IMR-90 (cell line): ENCODE data around the gene SCARB1. TPM values are rescaled to one million over a fixed set of nuclear protein-coding genes. Genes with fewer than 3 reads are reported as not detected.

Experiments
- ATAC-seq: fragments of 200-7000 bp; cut with Tn5 transposase; 2 replicates; pipeline ENCODE4 v1.9.1; 2020; ENCODE audit warnings: low read depth, mild to moderate bottlenecking, moderate library complexity
- BruUV-seq: library from RNA; stranded (reverse); fragments of 400-500 nt; replicated peaks from 2 replicates; lab custom pipeline; 2021; lab: Mats Ljungman, UMichigan
- CTCF ChIA-PET: fragments of 300-600 bp; formaldehyde crosslinking; extraction: SDS; loops from one replicate; lab custom pipeline; 2021; ENCODE audit warnings: antibody characterized with exemption; lab: Yijun Ruan, JAX
- POLR2A ChIA-PET: fragments of 300-600 bp; sonication (Branson Sonifier 250); formaldehyde crosslinking; loops from one replicate; lab custom pipeline; 2022; ENCODE audit warnings: antibody characterized with exemption; ENCODE audit not compliant: unreplicated experiment; lab: Charles Lee
- DNase-seq: peaks from one replicate; pipeline ENCODE4 v3.0.0; 2013
- H2AFZ ChIP-seq: replicated peaks from 2 replicates; pipeline ENCODE3; 2013; ENCODE audit warnings: low read length, mild to moderate bottlenecking; ENCODE audit not compliant: poor library complexity
- H2AK5ac ChIP-seq: 2 replicates; pipeline ENCODE4 v1.6.1; 2013; ENCODE audit warnings: low read depth, low read length, inconsistent platforms
- H2AK9ac ChIP-seq: replicated peaks from 2 replicates; pipeline ENCODE3; 2013; ENCODE audit warnings: mild to moderate bottlenecking, low read depth, low read length, moderate library complexity; ENCODE audit not compliant: poor library complexity
- H2BK120ac ChIP-seq: 2 replicates; pipeline ENCODE4 v1.6.1; 2013; ENCODE audit warnings: low read depth, low read length, inconsistent platforms
- H2BK15ac ChIP-seq: 3 replicates; pipeline ENCODE4 v1.6.1; 2013; ENCODE audit warnings: low read depth, low read length, inconsistent platforms
- H2BK20ac ChIP-seq: 2 replicates; pipeline ENCODE4 v1.6.1; 2013; ENCODE audit warnings: low read depth, mild to moderate bottlenecking, inconsistent platforms, low read length, moderate library complexity
- H2BK5ac ChIP-seq: 2 replicates; pipeline ENCODE4 v1.6.1; 2013; ENCODE audit warnings: mild to moderate bottlenecking, low read depth, low read length, inconsistent platforms; ENCODE audit not compliant: poor library complexity, severe bottlenecking
- H3K14ac ChIP-seq: replicated peaks from 2 replicates; pipeline ENCODE4 v1.6.1; 2013; ENCODE audit warnings: low read depth, low read length, inconsistent platforms
- H3K18ac ChIP-seq: 2 replicates; pipeline ENCODE4 v1.6.1; 2013; ENCODE audit warnings: low read depth, low read length, control low read depth
- H3K23ac ChIP-seq: 2 replicates; pipeline ENCODE4 v1.6.1; 2013; ENCODE audit warnings: low read depth, low read length, inconsistent platforms
- H3K27ac ChIP-seq: 2 replicates; pipeline ENCODE4 v1.5.1; 2013; ENCODE audit warnings: mild to moderate bottlenecking, control low read depth, low read length; ENCODE audit not compliant: insufficient read depth
- H3K27me3 ChIP-seq: 2 replicates; pipeline ENCODE4 v1.6.1; 2013; ENCODE audit warnings: low read length; ENCODE audit not compliant: control insufficient read depth, insufficient read depth
- H3K36me3 ChIP-seq: 2 replicates; pipeline ENCODE4 v1.6.1; 2013; ENCODE audit warnings: low read length, mixed read lengths; ENCODE audit not compliant: control insufficient read depth, insufficient read depth
- H3K4ac ChIP-seq: 2 replicates; pipeline ENCODE4 v1.6.1; 2013; ENCODE audit warnings: low read depth, low read length, inconsistent platforms
- H3K4me1 ChIP-seq: 2 replicates; pipeline ENCODE4 v1.6.1; 2013; ENCODE audit warnings: low read length, mixed read lengths; ENCODE audit not compliant: control insufficient read depth, insufficient read depth
- H3K4me2 ChIP-seq: 2 replicates; pipeline ENCODE4 v1.6.1; 2013; ENCODE audit warnings: low read depth, mild to moderate bottlenecking, control low read depth, low read length, moderate library complexity
- H3K4me3 ChIP-seq: 2 replicates; pipeline ENCODE4 v1.5.1; 2013; ENCODE audit warnings: low read depth, mild to moderate bottlenecking, control low read depth, low read length, moderate library complexity; ENCODE audit not compliant: insufficient read depth
- H3K56ac ChIP-seq: 2 replicates; pipeline ENCODE4 v1.6.1; 2013; ENCODE audit warnings: low read length, inconsistent platforms; ENCODE audit not compliant: insufficient read depth; ENCODE audit errors: extremely low read depth
- H3K79me1 ChIP-seq, 2 experiments: 2 replicates each; pipeline ENCODE4 v1.6.1; 2013; ENCODE audit warnings: low read length in 2 of 2, inconsistent platforms in 1 of 2, low read depth in 1 of 2
- H3K9ac ChIP-seq: 2 replicates; pipeline ENCODE4 v1.6.1; 2013; ENCODE audit warnings: low read depth, low read length, control low read depth
- H3K9me1 ChIP-seq: 2 replicates; pipeline ENCODE4 v1.6.1; 2013; ENCODE audit warnings: low read length, inconsistent platforms; ENCODE audit not compliant: insufficient read depth
- H3K9me3 ChIP-seq: 2 replicates; pipeline ENCODE4 v1.6.1; 2013; ENCODE audit warnings: low read length; ENCODE audit not compliant: control insufficient read depth, insufficient read depth
- H4K20me1 ChIP-seq: 2 replicates; pipeline ENCODE4 v1.6.1; 2013; ENCODE audit warnings: low read length, inconsistent platforms; ENCODE audit not compliant: insufficient read depth
- H4K5ac ChIP-seq: 2 replicates; pipeline ENCODE4 v1.6.1; 2013; ENCODE audit warnings: mild to moderate bottlenecking, low read depth, low read length, control low read depth
- H4K8ac ChIP-seq, 2 experiments: 2 replicates each; pipeline ENCODE4 v1.6.1; 2013; ENCODE audit warnings: low read depth in 2 of 2, low read length in 2 of 2, control low read depth in 1 of 2, inconsistent platforms in 1 of 2
- H4K91ac ChIP-seq: 2 replicates; pipeline ENCODE4 v1.6.1; 2013; ENCODE audit warnings: low read depth, low read length, inconsistent platforms; ENCODE audit not compliant: insufficient read depth
- CEBPB ChIP-seq: IDR thresholded peaks from 2 replicates; pipeline ENCODE4 v1.6.1; 2012; ENCODE audit warnings: low read depth, low read length, improper control_type of control experiment
- CTCF ChIP-seq: conservative IDR thresholded peaks from 2 replicates; pipeline ENCODE4 v1.5.1; 2012; ENCODE audit warnings: mild to moderate bottlenecking, low read depth, low read length, improper control_type of control experiment
- RAD21 ChIP-seq: IDR thresholded peaks from 2 replicates; pipeline ENCODE4 v1.6.1; 2012; ENCODE audit warnings: low read length, improper control_type of control experiment
- RFX5 ChIP-seq: IDR thresholded peaks from 2 replicates; pipeline ENCODE4 v1.8.0; 2012; ENCODE audit warnings: low read depth, mild to moderate bottlenecking, low read length, moderate library complexity
- WGBS, 2 experiments: methylation state at CpG; one replicate each; pipeline versions ENCODE4 v1.1.5 to v1.1.7; 2013; ENCODE audit warnings: missing lambda C conversion rate in 2 of 2; ENCODE audit not compliant: insufficient read length in 1 of 2; ENCODE audit errors: extremely low coverage in 2 of 2; 5-methylcytosine and 5-hydroxymethylcytosine counted together
- dilution Hi-C: fragments of 300-500 bp; cut with HindIII; formaldehyde crosslinking; loops from one replicate; pipeline ENCODE4 v1.14.3; 2018; ENCODE audit warnings: low sequenced_read_pairs; ENCODE audit not compliant: unreplicated experiment
- in situ Hi-C: fragments of 300-500 bp; cut with MboI; formaldehyde crosslinking; loops from 3 replicates; pipeline ENCODE4 v1.14.3; 2019; ENCODE audit warnings: low sequenced_read_pairs, inconsistent platforms, mixed read lengths
- intact Hi-C: fragments of 100-400 bp; cut with micrococcal nuclease; formaldehyde crosslinking; loops from 2 replicates; pipeline ENCODE4 v1.10.0; 2022
- polyA plus RNA-seq, 3 experiments: library from polyadenylated mRNA; depleted of rRNA; stranded (reverse); fragments of >200 nt; gene quantifications; 2 replicates each; pipeline ENCODE4 v1.2.3, GENCODE V29; 2012; ENCODE audit warnings: low replicate concordance in 1 of 3
- total RNA-seq: library from RNA; depleted of rRNA; stranded (reverse); fragments of >200 nt; gene quantifications from 2 replicates; pipeline ENCODE4 v1.2.3, GENCODE V29; 2012

Gene SCARB1
- total and polyA plus RNA-seq, 2 of the 4 experiments (the other 2 are of a cell fraction) = 3.0 to 24.8 TPM

GRCh38 chr12:124824195-124824594 is 39.5 kb downstream of the SCARB1 start:
- peak; percentile 97 for TF ChIP-seq CEBPB
- no peak for TF ChIP-seq RFX5
- TF ChIP-seq CTCF = no peak
- no peak for TF ChIP-seq RAD21
- intact Hi-C loops = loop anchor here (10.0 kb wide), 1 partner anchor 81 kb away; no protein-coding TSS in a partner anchor
- Histone ChIP-seq H3K9me1 (peaks cover 12% of the 10 kb centered on the region; the same call in 1 of the 2 replicates), H3K9me3 (no peaks in the 10 kb centered on the region), H3K36me3 (no peaks in the 10 kb centered on the region), H2BK5ac (no peak overlapping the region), H3K23ac (no peak overlapping the region), H2BK20ac (no peak overlapping the region), H2BK120ac (no peak overlapping the region), H4K8ac (no peak overlapping the region), H3K4me1 (peaks cover 11% of the 10 kb centered on the region), H4K20me1 (peaks cover 4% of the 10 kb centered on the region; the same call in 1 of the 2 replicates), H4K91ac (no peak overlapping the region), H3K56ac (no peak overlapping the region), H2AFZ (no peak overlapping the region), H3K14ac (no peak overlapping the region), H2BK15ac (no peak overlapping the region), H2AK9ac (no peak overlapping the region), H4K5ac (no peak overlapping the region), H3K4ac (no peak overlapping the region), H3K27me3 (no peaks in the 10 kb centered on the region), H3K4me3 (no peak overlapping the region), H2AK5ac (no peak overlapping the region; the same call in 1 of the 2 replicates), H3K79me1 (peaks cover 6 to 9% of the 10 kb centered on the region in 2 experiments; a peak in 3 of 4 replicates), H3K18ac (no peak overlapping the region), H3K27ac (no peak overlapping the region), H3K9ac (no peak overlapping the region), H3K4me2 (no peak overlapping the region)
- BruUV-seq = no TSS peak
- DNase-seq (no peak), ATAC-seq (no peak)
- WGBS, 2 experiments = 100% methylated on average over 1 of the region's 8 CpGs; no CpG with 5 or more reads in 1 of the 2 experiments
- in situ Hi-C loops = no loop called here
- POLR2A ChIA-PET = interaction anchor here (0.7 kb wide), 1 partner anchor 9 kb away, joined by 6 read pairs; no protein-coding TSS in a partner anchor
- dilution Hi-C loops = no loop called here
- CTCF ChIA-PET = no interaction called here
